Lung (tissue), 12 donors: ENCODE results near the gene VAT1L. TPM values are rescaled to one million over a fixed set of nuclear protein-coding genes. Genes with fewer than 3 reads are reported as not detected.

Experiments used
- ATAC-seq: fragments of 200-7000 bp; cut with Tn5 transposase; one replicate; pipeline ENCODE4 v1.9.1; 2020; ENCODE audit warnings: moderate number of reproducible peaks; ENCODE audit not compliant: insufficient read depth, low FRiP score
- DNase-seq, 3 donors: peaks; one replicate each; pipeline ENCODE4 v3.0.0-alpha.2; 2013 to 2017
- H3K27ac ChIP-seq, 2 donors: one replicate each; pipeline ENCODE4 v1.5.1; 2013; ENCODE audit warnings: mild to moderate bottlenecking in 2 of 2, moderate library complexity in 2 of 2, control low read depth in 1 of 2, inconsistent platforms in 1 of 2, low read depth in 1 of 2, low read length in 1 of 2
- H3K27me3 ChIP-seq, 3 donors: one replicate each; pipeline ENCODE4 v1.5.1; 2013; ENCODE audit warnings: low read length in 2 of 3; ENCODE audit not compliant: control insufficient read depth in 3 of 3, insufficient read depth in 3 of 3
- H3K36me3 ChIP-seq, 4 donors: one replicate each; pipeline ENCODE4 v1.5.1; 2013; ENCODE audit warnings: low read length in 4 of 4, mild to moderate bottlenecking in 1 of 4, moderate library complexity in 1 of 4; ENCODE audit not compliant: control insufficient read depth in 4 of 4, insufficient read depth in 4 of 4
- H3K4me1 ChIP-seq, 5 donors: one replicate each; pipeline ENCODE4 v1.5.1; 2013; ENCODE audit warnings: low read length in 5 of 5, mild to moderate bottlenecking in 2 of 5, moderate library complexity in 1 of 5; ENCODE audit not compliant: control insufficient read depth in 5 of 5, insufficient read depth in 5 of 5
- H3K4me3 ChIP-seq: one replicate; pipeline ENCODE4 v1.5.1; 2013; ENCODE audit warnings: mild to moderate bottlenecking, control low read depth, moderate library complexity
- H3K9ac ChIP-seq, 2 donors: one replicate each; pipeline ENCODE4 v1.5.1; 2013; ENCODE audit warnings: low read length in 2 of 2, control low read depth in 1 of 2; ENCODE audit not compliant: insufficient read depth in 1 of 2
- H3K9me3 ChIP-seq, 4 donors: one replicate each; pipeline ENCODE4 v1.5.1; 2013; ENCODE audit warnings: low read length in 3 of 4, mild to moderate bottlenecking in 1 of 4, moderate library complexity in 1 of 4; ENCODE audit not compliant: control insufficient read depth in 4 of 4, insufficient read depth in 3 of 4
- WGBS, 2 donors: extraction: QIAGEN DNeasy Blood & Tissue Kit; methylation state at CpG; one replicate each; pipeline ENCODE4 v1.1.7; 2013; 5-methylcytosine and 5-hydroxymethylcytosine counted together
- polyA plus RNA-seq, 2 donors: library from polyadenylated mRNA; stranded (reverse); fragments of 200-250 nt; gene quantifications; one replicate each; pipeline ENCODE4 v1.2.1, GENCODE V29; 2013
- total RNA-seq, 2 donors: library from RNA; depleted of rRNA in 1 of 2; stranded (reverse); fragments of >200 nt in 1 of 2; gene quantifications; one replicate each; pipeline ENCODE4 v1.2.1, GENCODE V29; 2014 to 2021
- TF ChIP-seq, protein P1 (sequence below): IDR thresholded peaks from 2 replicates; pipeline ENCODE4 v1.5.1; 2012; ENCODE audit warnings: mild to moderate bottlenecking; ENCODE audit errors: control extremely low read depth, extremely low read depth
- donor health status: control.
- donor health status: control.
- donor health status: Bipolar disorder and iron deficiency.
- donor health status: healthy.
- donor health status: DM: yes; HTN: yes; CAD: no.

VAT1L gene
- total and polyA plus RNA-seq, 4 donors, result 0.14 to 3.3 (median 0.26) TPM

DNA sequence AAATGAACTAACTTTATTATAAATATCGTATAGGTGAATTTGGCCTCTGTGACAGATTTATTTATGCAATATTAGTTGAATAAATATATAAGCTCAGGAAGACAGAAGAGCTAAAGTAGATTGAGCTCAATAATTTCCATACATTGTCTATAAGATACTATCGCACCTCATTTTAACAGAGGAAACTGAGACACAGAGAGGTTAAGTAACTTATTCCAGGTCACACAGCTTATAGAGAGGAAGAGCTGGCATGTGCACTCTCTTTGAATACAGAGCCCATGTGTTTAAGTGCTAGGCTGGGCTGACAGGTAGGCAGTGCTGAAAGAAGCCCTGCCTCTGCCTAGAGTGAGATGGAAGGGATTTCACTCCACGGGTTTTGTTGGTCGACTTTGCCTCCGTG, 48.4 kb downstream of the VAT1L start:
- WGBS, 2 donors, result 94 to 95% methylated on average over 5 of the region's 5 CpGs
- H3K4me3 ChIP-seq, result no peak overlapping the region
- ATAC-seq (no peak), DNase-seq (no peak)
- H3K27me3 ChIP-seq, result no peaks in the 10 kb centered on the region
- TF ChIP-seq, protein P1, sequence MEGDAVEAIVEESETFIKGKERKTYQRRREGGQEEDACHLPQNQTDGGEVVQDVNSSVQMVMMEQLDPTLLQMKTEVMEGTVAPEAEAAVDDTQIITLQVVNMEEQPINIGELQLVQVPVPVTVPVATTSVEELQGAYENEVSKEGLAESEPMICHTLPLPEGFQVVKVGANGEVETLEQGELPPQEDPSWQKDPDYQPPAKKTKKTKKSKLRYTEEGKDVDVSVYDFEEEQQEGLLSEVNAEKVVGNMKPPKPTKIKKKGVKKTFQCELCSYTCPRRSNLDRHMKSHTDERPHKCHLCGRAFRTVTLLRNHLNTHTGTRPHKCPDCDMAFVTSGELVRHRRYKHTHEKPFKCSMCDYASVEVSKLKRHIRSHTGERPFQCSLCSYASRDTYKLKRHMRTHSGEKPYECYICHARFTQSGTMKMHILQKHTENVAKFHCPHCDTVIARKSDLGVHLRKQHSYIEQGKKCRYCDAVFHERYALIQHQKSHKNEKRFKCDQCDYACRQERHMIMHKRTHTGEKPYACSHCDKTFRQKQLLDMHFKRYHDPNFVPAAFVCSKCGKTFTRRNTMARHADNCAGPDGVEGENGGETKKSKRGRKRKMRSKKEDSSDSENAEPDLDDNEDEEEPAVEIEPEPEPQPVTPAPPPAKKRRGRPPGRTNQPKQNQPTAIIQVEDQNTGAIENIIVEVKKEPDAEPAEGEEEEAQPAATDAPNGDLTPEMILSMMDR, result no peak
- H3K9me3 ChIP-seq, result no peaks in the 10 kb centered on the region
- no peak overlapping the region for H3K27ac ChIP-seq
- H3K9ac ChIP-seq, result no peak overlapping the region
- H3K36me3 ChIP-seq, result no peaks in the 10 kb centered on the region
- peaks cover 0 to 45% (median 13%) of the 10 kb centered on the region in 5 donors for H3K4me1 ChIP-seq

DNA sequence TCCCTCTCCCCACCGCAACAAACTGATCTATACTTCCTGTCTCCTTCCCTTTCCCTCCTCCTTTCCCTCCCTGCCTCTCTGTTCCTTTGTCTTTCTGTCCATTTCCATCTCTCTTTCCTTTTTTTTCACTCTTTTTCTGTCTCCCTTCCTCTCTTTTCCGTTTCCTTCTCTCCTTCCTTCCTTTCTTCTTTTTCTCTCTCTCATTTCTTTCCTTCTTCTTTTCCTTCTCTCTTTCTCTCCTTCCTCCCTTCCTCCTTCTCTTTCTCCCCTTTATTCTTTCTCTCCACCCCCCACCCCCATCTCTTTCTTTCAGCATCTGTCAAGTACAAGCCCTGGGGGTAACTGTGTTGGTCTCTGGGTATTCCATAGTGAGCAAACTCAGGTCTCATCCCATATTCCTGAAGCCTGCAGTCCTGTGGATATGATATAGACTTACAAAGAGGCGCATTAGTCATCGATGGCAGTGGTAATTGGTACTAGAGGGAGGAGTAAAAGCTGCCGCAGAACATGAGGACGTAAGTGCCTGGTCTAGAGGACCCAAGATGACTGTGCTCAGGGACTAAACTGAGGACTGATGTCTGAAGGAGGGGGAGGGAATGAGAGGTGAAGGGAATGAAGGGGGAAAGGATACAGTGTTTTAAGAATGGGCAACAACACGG, 50.4 kb downstream of the VAT1L start:
- DNase-seq, result no peak
- Histone ChIP-seq H3K36me3 (no peaks in the 10 kb centered on the region), H3K9ac (no peak overlapping the region), H3K27ac (no peak overlapping the region), H3K9me3 (peaks cover 0 to 2% (median 0%) of the 10 kb centered on the region in 4 donors), H3K4me3 (no peak overlapping the region), H3K4me1 (peaks cover 0 to 55% (median 21%) of the 10 kb centered on the region in 5 donors), H3K27me3 (no peaks in the 10 kb centered on the region)
- ATAC-seq, result no peak
- TF ChIP-seq, protein P1, result no peak
- 82 to 85% methylated on average over 7 of the region's 7 CpGs for WGBS, 2 donors

DNA sequence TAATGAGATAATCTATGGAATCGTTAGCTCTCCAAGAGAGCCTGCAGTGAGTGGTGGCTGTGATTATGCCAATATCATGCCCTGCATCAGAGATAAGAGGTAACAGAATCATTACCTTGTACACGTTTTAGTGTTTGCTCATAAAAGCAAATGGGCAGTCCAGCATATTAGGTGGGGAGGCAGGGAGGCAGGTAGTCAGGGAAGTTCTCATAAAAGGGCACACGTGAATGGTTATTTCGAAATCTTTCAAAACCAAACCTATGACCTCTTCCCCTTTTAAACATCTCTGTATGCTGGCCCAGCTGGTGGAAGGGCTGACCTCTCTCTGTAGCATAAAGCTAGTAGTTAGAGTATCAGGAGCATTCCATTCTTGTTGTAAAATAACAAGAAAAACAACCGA, 51.7 kb downstream of the VAT1L start:
- ATAC-seq (no peak), DNase-seq (no peak)
- Histone ChIP-seq H3K4me3 (no peak overlapping the region), H3K9ac (no peak overlapping the region), H3K27me3 (no peaks in the 10 kb centered on the region), H3K9me3 (peaks cover 0 to 2% (median 0%) of the 10 kb centered on the region in 4 donors), H3K4me1 (peaks cover 0 to 45% (median 18%) of the 10 kb centered on the region in 5 donors), H3K27ac (no peak overlapping the region), H3K36me3 (no peaks in the 10 kb centered on the region)
- TF ChIP-seq, protein P1, result no peak
- 55 to 58% methylated on average over 5 of the region's 5 CpGs for WGBS, 2 donors
